Left cardiac atrium (tissue), 4 donors: ENCODE data around the gene GNPTG. TPM values are rescaled to one million over a fixed set of nuclear protein-coding genes. Genes with fewer than 3 reads are reported as not detected.

Experiments
- ATAC-seq, 2 donors: fragments of 200-7000 bp; cut with Tn5 transposase; one replicate each; pipeline ENCODE4 v1.9.1; 2020; ENCODE audit warnings: mild to moderate bottlenecking in 2 of 2, moderate library complexity in 2 of 2
- DNase-seq: peaks from one replicate; pipeline ENCODE4 v3.0.0-alpha.2; 2020
- intact Hi-C, 2 donors: fragments of 100-400 bp; cut with DNase I; formaldehyde crosslinking; loops; one replicate each; pipeline versions ENCODE4 v1.14.1 to v1.15.1; 2022 to 2023
- total RNA-seq, 2 donors: library from RNA; stranded (reverse); fragmentation: NEBNext Ultra II Directional; extraction: Animal tissue kit (Norgen Biotek cat#: 25700); gene quantifications; one replicate each; pipeline ENCODE4 v1.2.1, GENCODE V29; 2021
- donor health status: DM: no; HTN: yes; CAD: no.
- donor health status: DM: no; HTN: yes; CAD: no; lungs with severe emphysema.
- donor health status: DM: yes; HTN: yes; CAD: no.
- donor health status: Dilated cardiomyopathy.

GNPTG gene
- total RNA-seq, 2 donors from 2014 or later, result 44.1 to 44.3 TPM

DNA sequence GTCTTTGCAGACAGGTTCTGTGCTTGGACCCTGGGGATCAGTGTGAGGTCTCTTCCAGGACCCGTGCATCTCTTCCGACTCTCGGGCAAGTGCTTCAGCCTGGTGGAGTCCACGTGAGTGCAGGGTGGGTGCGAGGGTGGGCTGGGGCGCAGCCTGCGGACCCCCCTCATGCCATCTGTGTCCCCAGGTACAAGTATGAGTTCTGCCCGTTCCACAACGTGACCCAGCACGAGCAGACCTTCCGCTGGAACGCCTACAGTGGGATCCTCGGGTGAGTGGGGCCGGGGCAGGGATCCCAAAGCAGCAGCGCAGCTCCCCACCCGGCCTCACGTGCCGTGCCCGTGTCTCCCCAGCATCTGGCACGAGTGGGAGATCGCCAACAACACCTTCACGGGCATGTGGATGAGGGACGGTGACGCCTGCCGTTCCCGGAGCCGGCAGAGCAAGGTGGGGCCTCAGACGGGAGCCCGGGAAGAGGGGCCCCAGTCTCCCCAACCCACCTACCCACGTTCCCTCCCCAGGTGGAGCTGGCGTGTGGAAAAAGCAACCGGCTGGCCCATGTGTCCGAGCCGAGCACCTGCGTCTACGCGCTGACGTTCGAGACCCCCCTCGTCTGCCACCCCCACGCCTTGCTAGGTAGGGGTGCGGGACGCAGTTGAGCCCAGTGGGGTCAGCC lies 10.1 kb downstream of the GNPTG start:
- no peak for ATAC-seq
- intact Hi-C loops, result no loop called here

DNA sequence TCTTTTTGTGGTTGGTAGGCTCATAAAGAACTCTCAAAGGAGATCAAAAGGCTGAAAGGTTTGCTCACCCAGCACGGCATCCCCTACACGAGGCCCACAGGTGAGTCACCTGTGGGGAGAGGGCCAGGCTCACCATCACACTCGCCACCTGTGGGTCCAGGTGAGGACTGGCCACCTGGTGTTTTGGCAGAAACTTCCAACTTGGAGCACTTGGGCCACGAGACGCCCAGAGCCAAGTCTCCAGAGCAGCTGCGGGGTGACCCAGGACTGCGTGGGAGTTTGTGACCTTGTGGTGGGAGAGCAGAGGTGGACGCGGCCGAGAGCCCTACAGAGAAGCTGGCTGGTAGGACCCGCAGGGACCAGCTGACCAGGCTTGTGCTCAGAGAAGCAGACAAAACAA lies 11.1 kb downstream of the GNPTG start:
- DNase-seq (no peak), ATAC-seq (no peak)
- intact Hi-C loops, result no loop called here

More for the DNA sequence above, 10.1 kb downstream of the GNPTG start:
- no peak for DNase-seq

DNA sequence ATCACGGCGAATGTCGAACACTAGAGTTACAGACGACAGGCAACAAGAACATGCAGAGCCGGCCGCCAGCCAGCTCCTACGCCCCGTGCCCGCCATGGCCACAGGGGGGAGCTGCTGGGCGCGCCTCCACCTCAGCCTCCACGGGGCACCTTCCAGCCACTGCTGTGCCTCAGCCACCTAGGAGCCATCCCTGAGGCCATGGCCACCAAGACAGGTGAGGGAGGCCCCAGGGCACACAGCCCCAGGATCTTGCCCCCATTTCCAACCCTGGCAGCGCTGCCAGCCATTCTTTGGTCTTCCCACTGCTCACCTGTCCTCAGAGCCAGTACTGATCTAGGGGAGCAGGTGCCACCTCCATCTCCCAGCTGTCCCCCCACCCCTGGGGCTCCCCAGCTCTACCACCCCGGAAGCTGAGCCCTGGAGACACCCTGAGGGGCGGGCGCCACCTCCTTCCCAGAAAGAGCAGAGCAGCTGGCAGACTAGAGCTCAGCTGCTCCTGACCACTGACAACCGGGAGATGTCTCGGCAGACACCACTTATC lies 11.8 kb downstream of the GNPTG start:
- DNase-seq (peak; percentile 57), ATAC-seq (peak; percentile 45 to 60)
- intact Hi-C loops, result no loop called here

DNA sequence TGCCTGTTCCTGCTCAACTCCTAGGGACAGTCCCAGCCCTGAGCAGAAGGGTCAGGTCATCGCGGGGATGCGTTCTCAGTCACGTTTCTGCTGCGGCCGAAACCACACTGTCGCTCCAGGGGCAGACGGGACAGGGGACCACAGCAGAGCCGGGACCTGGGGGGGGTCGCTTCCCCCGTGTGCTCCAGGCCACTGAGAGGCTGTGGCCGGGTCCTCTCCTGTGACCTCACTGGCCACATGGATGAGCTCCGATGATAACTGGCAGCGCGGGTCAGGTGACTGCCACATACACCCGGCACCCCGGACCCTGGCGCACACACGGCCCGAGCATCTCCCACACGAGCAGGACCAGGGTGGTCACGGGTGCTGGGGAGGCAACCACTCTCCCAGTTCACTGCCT lies 12.8 kb downstream of the GNPTG start:
- ATAC-seq (no peak), DNase-seq (no peak)
- intact Hi-C loops, result no loop called here

DNA sequence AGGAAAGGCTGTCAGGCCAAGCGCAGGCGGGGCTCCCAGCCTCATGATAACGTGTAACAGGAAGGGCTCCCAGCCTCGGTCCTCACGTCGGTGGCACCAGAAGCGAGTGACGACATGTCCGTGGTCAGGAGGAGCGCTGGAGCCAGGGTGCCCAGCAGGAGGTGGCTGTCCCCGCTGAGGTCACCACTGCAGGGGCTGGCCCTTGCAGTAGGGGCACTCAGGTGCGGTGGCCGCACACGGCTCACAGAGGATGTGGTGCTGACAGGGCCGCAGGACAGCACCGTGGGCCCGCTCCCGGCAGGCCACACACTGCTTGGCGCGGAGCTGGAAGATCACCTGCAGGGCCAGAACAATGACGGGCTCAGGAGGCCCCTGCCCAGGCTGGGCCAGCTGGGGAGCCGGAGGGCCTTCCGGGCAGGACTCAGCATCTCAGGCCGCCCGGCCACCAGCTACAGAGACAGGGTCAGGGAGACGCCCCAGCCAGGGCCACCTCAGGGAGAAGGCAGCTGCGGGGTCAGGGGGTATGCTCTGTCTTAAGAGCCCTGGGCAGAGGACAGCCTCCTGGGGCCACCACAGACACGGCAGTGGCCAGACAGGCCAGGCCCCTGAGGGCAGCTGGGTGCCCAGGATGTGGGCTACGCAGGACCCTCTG lies 14.5 kb downstream of the GNPTG start:
- intact Hi-C loops, result no loop called here
- ATAC-seq (no peak), DNase-seq (no peak)

DNA sequence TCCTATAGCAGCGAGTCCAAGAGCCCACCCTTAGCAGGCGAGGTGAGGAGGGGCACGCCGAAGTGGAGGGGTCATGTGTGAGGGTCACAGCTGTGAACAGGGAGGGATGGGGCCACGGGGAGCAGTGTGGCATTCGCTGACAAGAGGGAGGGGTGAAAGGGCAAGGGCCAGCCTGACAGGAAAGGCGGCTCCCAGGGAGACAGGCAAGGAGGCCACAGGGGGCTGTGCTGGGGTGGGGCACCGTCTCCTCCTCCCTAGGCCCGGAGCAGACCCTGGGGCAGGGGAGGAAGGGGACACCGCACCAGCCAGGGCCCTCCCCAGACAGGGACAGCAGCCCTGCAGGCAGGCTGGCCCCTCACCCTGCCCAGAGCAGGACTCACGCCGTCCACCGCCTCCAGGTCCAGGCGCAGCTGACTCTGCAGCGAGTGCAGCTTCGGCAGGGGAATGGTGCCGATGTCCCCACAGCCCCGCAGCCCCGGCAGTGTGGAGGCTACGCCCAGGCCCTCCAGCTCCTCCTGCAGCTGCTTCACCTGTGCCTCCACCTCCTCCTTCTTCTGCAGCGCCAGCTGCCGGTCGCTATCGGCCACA lies 15.1 kb downstream of the GNPTG start:
- ATAC-seq, result no peak
- DNase-seq, result no peak
- intact Hi-C loops, result no loop called here

DNA sequence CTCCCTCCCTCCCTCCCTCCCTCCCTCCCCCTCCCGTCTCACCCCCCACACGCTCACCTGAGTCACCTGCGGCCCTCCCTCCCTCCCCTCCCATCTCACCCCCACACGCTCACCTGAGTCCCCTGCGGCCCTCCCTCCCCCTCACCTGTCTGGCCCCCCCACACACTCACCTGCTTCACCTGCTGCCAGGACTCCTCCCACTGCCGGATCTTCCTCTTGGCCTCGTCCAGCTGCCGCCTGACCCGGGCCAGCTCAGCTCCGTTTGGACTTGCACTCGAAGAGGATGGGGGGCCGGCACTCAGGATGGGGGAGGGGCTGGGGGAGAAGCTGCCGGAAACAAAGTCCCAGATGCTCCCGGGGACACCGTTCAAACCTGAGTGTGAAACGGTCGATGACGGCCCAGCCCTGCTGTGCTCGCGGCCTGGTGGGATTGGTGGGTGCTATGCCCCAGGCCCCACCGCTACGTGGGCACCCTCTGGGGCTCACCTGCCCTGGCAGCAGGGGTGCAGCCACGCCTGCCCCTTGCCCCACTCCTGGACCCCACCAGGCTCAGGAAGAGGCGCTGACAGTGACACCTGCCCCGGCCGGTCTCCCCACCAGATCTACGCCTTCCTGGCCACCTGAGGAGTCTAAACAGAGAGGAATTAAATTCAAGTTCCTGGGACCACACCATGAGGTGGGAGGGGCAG lies 15.9 kb downstream of the GNPTG start:
- intact Hi-C loops, result no loop called here
- no peak for DNase-seq
- ATAC-seq, result no peak

DNA sequence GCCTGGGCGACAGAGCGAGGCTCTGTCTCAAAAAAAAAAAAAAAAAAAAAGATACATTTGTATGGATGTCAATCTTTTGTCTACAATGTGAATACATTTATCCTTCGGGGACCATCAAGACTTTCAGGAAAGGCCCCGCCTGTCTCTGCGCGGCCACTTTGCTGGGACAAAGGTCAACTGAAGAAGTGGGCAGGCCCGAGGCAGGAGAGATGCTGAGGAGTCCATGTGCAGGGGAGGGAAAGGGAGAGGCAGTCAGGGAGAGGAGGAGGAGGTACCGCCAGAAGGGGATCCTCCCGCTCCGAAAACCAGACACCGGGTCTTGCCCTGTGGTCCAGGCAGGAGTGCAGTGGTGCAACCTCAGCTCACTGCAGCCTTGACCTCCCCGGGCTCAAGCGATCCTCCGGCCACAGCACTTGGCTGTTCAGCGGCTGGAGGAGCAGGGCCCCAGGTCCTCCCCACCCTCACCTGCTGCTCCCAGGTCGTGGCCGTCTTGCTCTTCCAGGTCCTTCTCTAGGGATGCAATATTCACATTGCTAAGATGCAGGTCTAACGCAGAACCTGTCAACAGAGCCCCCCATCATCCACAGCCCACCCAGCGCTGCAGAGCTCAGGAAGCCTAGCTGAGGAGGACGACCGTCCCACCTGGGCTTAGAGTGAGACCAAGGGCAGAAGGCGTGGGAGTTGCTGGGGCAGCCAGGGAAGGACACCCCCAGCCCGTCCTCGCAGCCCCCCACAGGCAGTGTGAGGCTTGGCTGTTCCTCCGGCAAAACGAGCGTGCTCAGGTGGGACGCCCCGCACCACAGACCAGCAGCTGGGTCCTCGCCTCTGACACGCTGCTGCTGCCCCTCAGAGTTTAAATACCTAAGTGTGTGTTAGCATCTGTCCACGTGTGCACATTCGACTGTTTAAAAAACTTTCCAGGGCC lies 19.6 kb downstream of the GNPTG start:
- DNase-seq (no peak), ATAC-seq (no peak)
- intact Hi-C loops, result no loop called here

DNA sequence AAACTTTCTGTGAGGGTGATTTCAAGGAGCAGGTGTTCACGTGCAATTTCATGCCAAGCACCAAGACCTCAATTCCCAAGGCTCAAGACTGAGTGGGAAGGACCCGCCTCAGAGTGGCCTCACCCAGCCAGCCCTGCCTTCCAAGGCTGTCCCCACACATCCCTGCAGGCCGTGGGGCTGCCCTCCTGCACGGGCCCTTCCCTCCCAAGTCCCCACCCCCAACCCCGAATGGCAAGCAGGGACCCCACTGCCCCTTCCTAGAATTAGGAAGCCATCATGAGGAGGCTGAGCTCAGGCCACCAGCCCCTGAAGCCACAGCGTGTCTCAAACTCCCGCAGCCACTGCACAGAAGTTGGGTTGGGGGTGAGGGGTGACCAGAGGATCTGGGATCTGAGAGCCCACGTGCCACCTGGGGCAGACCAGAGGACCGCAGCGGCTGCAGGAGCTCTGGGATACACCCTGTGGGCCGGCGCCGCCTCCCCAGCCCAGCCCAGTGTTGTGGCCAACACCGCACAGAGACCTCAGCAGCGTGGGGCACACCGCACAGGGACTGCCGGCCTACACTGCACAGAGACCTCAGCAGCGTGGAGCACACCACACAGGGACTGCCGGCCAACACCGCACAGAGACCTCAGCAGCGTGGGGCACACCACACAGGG lies 20.7 kb downstream of the GNPTG start:
- ATAC-seq (no peak), DNase-seq (no peak)
- intact Hi-C loops, result no loop called here

DNA sequence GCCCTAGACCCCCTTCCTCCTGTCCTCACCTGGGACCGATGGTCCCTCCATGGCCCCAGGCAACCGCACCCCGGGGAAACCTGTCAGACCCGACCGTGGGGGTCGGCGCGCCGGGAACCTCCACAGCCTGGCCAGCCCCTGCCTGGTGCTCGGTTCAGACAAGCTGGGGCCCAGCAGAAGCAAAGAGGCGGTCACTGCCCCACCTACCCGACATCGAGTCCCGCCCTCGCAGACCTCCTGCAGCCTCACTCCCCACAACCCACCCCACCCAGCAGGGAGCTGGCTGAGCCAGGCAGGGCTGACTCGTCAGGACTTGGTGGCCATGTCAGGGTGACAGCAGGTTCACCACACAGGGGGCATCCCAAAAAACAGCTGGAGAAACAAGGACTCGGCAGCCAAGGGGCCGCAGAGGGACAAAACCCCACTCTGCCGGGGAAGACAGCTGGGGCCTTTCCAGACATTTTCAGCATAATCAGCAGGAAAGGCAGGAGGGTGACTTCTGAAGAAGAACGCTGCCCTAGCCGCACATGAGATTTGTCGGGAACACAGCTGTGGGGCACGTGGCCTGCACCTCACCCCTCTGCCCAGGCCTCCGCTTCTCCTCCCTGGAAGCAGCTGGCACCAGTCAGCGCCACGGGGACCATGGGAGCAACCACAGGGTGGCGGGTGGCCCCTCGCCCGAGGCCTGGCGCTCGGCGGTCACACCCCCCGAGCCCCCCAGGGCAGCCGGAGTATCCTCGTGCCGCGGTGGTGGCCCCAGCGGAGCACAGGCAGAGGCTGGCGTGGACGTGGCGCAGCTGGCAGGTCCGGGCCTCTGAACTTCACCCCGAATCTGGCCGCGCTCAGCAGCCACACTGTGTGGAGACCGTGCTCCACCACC lies 22.9 kb downstream of the GNPTG start:
- intact Hi-C loops, result no loop called here
- DNase-seq (no peak), ATAC-seq (no peak)

DNA sequence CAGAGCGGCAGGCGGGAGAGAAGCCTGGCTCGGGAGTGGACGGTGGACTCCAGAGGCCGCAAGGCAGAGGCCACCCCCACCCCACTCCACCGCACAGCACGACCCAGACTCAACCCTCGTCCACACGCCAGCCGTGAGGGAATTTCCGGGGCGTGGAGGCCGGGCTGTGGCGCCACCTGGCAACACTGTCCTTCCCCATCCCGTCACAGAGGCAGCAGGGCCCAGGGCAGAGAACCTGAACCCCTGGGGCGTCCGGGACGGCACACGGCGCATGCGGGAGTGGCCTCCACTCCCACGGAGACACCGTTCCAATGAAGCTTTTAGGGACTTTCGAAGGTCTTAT lies 23.5 kb downstream of the GNPTG start:
- no peak for DNase-seq
- intact Hi-C loops, result no loop called here
- no peak for ATAC-seq

DNA sequence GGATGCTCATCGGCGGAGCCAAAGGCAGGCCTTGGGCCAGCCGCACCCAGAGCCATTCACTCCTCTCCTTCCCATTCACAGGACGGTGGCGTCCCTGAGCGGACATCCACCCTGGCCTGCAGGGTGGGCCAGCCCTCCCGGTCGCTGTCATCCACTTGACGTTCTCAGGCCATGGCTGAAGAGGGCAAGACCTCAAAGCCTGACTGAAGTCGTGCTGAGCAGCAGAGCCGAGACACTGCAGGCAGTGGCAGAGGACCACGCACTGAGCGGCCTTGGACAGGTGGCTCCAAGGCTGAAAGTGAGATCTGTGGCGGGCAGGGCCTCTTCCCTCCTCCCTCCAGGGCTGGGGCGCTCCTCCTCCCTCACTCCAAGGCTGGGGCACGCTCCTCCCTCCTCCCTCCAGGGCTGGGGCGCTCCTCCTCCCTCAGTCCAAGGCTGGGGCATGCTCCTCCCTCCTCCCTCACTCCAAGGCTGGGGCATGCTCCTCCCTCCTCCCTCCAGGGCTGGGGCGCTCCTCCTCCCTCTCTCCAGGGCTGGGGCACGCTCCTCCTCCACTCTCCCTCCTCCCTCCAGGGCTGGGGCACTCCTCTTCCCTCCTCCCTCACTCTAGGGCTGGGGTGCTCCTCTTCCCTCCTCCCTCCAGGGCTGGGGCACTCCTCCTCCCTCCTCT lies 24.1 kb downstream of the GNPTG start:
- intact Hi-C loops, result no loop called here
- DNase-seq (no peak), ATAC-seq (no peak)

DNA sequence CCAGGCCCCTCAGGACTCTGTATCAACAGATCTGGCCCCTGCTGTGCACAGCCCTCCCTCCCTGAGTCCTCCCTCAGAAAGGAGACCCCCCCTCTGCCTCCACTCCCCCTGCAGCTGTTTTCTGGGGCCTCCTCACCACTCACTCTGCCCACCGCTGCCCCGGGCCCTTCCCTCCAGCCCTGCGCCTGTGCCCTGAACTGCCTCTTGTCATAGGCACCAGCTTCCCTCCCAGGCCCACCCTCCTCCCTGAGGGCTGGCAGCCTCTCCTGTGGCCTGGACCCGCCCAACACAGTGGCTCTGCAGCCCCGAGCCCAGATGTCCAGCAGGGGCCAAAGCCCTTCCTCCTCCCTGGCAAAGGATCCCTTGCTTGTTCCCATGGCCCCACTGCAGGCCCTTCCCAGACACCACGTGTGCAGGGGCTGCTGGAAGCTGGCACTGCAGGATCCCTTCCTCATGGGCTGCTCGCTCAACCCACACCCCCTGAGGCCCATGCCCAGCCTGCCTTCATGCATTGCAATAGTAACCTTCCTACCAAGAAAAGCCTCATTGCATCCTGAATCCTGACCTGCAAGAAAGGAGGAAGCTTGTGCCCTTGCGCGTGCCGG lies 25.8 kb downstream of the GNPTG start:
- DNase-seq (no peak), ATAC-seq (peak in 1 of 2 donors; percentile 36)
- intact Hi-C loops, result no loop called here

DNA sequence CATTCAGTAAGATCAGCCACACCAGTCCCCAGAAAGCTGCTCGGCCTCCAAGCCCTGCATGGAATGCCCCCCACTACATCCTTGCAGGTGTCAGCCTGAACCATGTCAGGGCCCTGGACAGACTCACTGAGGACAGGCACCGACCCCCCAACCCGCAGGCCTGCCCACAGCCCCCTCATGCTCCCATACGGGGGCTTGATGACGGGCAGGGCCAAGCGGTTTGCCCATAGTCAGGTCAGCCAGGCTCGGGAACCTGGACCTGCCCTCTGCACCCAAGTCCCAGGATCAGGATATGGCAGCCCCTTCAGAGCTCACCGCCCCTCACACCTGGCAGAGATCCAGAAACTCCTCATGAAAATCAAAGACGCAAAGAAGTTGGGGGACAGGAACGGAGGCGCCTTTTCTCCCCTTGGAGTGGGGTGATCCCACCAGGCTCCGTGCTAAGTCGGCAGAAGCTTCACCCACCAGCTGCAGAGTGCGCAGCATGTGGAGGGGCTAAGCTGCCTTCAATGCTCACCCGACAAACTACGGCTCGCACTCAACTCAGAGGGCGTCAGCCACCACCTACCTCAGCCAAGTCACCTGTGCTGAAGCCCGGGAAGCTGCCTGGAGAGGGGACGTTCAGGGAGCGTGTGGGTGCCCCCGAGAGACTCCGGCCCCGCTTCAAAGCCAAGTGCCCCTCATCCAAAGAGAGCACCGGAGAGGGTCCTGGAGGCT lies 26.5 kb downstream of the GNPTG start:
- DNase-seq (no peak), ATAC-seq (no peak)
- intact Hi-C loops, result no loop called here

DNA sequence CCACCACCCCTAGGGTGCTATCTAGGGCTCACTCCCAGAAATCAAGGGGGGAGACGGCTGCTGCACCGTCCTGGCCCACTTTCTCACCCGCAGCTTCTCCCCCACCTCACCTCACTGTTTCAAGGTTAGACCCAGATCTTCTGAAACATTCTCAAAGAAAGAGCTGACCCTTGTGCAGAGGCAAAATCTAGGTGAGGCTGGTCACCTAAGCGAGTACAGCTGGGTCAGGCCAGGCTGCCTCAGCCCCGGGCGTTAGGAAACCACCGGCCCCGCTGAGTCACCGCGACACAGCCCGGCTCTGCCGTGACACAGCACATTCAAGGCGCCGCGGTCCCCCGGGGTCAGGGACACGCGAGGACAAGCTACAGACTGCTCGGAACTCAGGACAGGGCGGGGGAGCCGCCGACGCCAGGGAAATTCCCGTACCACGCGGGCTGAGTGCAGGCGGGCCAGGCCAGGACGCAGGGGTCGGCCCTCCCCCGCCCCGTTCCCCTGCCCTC lies 27.1 kb downstream of the GNPTG start:
- peak; percentile 91 for DNase-seq
- intact Hi-C loops, result no loop called here
- ATAC-seq, result peak; percentile 82 to 84
